ENCODE results near the gene UQCC2. TPM values are rescaled to one million over a fixed set of nuclear protein-coding genes. Genes with fewer than 3 reads are reported as not detected.

Gene UQCC2
- total RNA-seq, 1 donor from 2014 or later = 98.8 TPM

- Mint-ChIP-seq H3K4me1 (ENCODE audit: unreplicated experiment) (peaks cover 39% of the 10 kb centered on the region), H3K36me3 (peaks cover 15% of the 10 kb centered on the region), H3K4me3 (no peak overlapping the region), H3K9me3 (no peaks in the 10 kb centered on the region), H3K27ac (no peak overlapping the region), H3K27me3 (no peaks in the 10 kb centered on the region)
- DNase-seq (ENCODE audit: extremely low spot score, unreplicated experiment) = no peak
- TF ChIP-seq CTCF (conservative IDR thresholded peaks at IDR 0.05) = no peak
Measured at GRCh38 chr6:33713786-33714185, 2.3 kb upstream of the UQCC2 start.

GRCh38 chr6:33712914-33713313 is 1.4 kb upstream of the UQCC2 start:
- no peaks in the 10 kb centered on the region for H3K27me3 Mint-ChIP-seq
- no peak for DNase-seq (ENCODE audit: extremely low spot score, unreplicated experiment)
- H3K36me3 Mint-ChIP-seq = peaks cover 15% of the 10 kb centered on the region
- H3K9me3 Mint-ChIP-seq = no peaks in the 10 kb centered on the region
- peaks cover 32% of the 10 kb centered on the region for H3K4me1 Mint-ChIP-seq (ENCODE audit: unreplicated experiment)
- no peak overlapping the region for H3K4me3 Mint-ChIP-seq
- no peak overlapping the region for H3K27ac Mint-ChIP-seq
- no peak for TF ChIP-seq CTCF (conservative IDR thresholded peaks at IDR 0.05)

- DNase-seq (ENCODE audit: extremely low spot score, unreplicated experiment) = no peak
- Mint-ChIP-seq H3K27me3 (no peaks in the 10 kb centered on the region), H3K4me3 (peak overlapping the region; percentile 99), H3K36me3 (peaks cover 23% of the 10 kb centered on the region), H3K27ac (peak overlapping the region; percentile 99), H3K9me3 (no peaks in the 10 kb centered on the region), H3K4me1 (ENCODE audit: unreplicated experiment) (peaks cover 26% of the 10 kb centered on the region)
- no peak for TF ChIP-seq CTCF (conservative IDR thresholded peaks at IDR 0.05)
Measured at GRCh38 chr6:33710296-33711121, 991 bp downstream of the UQCC2 start.

GRCh38 chr6:33709605-33710295 is 1.8 kb downstream of the UQCC2 start:
- Mint-ChIP-seq H3K36me3 (peaks cover 23% of the 10 kb centered on the region), H3K4me3 (peak overlapping the region; percentile 99), H3K9me3 (no peaks in the 10 kb centered on the region), H3K4me1 (ENCODE audit: unreplicated experiment) (peaks cover 26% of the 10 kb centered on the region), H3K27me3 (no peaks in the 10 kb centered on the region), H3K27ac (no peak overlapping the region)
- TF ChIP-seq CTCF (conservative IDR thresholded peaks at IDR 0.05) = no peak
- DNase-seq (ENCODE audit: extremely low spot score, unreplicated experiment) = no peak

GRCh38 chr6:33708516-33709204 is 2.8 kb downstream of the UQCC2 start:
- peaks cover 24% of the 10 kb centered on the region for H3K36me3 Mint-ChIP-seq
- H3K27ac Mint-ChIP-seq = no peak overlapping the region
- H3K27me3 Mint-ChIP-seq = no peaks in the 10 kb centered on the region
- H3K4me3 Mint-ChIP-seq = peak overlapping the region; percentile 2
- no peak for DNase-seq (ENCODE audit: extremely low spot score, unreplicated experiment)
- no peaks in the 10 kb centered on the region for H3K9me3 Mint-ChIP-seq
- no peak for TF ChIP-seq CTCF (conservative IDR thresholded peaks at IDR 0.05)
- peaks cover 33% of the 10 kb centered on the region for H3K4me1 Mint-ChIP-seq (ENCODE audit: unreplicated experiment)
